Activated CD4-positive, alpha-beta memory T cell treated with anti-CD3 and anti-CD28 coated beads, Interleukin-2, amount 10 ng/mL, durations not matched to agents 7 days and 5 days (primary cell): Measurements from ENCODE around the gene TBX18. TPM values are rescaled to one million over a fixed set of nuclear protein-coding genes. Genes with fewer than 3 reads are reported as not detected.

Experiments
- CTCF ChIA-PET: fragments of 350-600 bp; sonication (Branson Sonifier 250); formaldehyde crosslinking; loops from one replicate; lab custom pipeline; 2021; ENCODE audit warnings: antibody characterized with exemption, inconsistent platforms; lab: Charles Lee
- POLR2A ChIA-PET: fragments of 350-600 bp; sonication (Branson Sonifier 250); formaldehyde crosslinking; loops from one replicate; lab custom pipeline; 2021; ENCODE audit warnings: antibody characterized with exemption; lab: Charles Lee
- DNase-seq: peaks from one replicate; pipeline ENCODE4 v3.0.0-alpha.2; 2020
- H3K27ac Mint-ChIP-seq: one replicate; pipeline ENCODE4 v1.8.0; 2021; ENCODE audit warnings: mild to moderate bottlenecking, mixed read lengths
- H3K27me3 Mint-ChIP-seq: one replicate; pipeline ENCODE4 v1.8.0; 2021; ENCODE audit warnings: mixed read lengths
- H3K36me3 Mint-ChIP-seq: one replicate; pipeline ENCODE4 v1.8.0; 2021; ENCODE audit warnings: low read depth, mixed read lengths
- H3K4me1 Mint-ChIP-seq: one replicate; pipeline ENCODE4 v1.8.0; 2021; ENCODE audit warnings: mixed read lengths
- H3K4me3 Mint-ChIP-seq: one replicate; pipeline ENCODE4 v1.8.0; 2021; ENCODE audit warnings: mild to moderate bottlenecking, mixed read lengths
- H3K9me3 Mint-ChIP-seq: one replicate; pipeline ENCODE4 v1.8.0; 2021; ENCODE audit warnings: mixed read lengths
- total RNA-seq, 2 experiments: library from RNA; stranded (reverse); gene quantifications; one replicate each; pipeline ENCODE4 v1.2.3, GENCODE V29; 2021

TBX18 gene
- total RNA-seq: not detected

GRCh38 chr6:84764332-84765049 is at the start of gene TBX18:
TBX18 (minus strand) TSS chr6:84764598; CDS start chr6:84764181, 417 bp downstream.
- H3K27ac Mint-ChIP-seq: peak within 1 kb of the TSS; percentile 54
- H3K4me3 Mint-ChIP-seq: peak within 1 kb of the TSS; percentile 32
- H3K9me3 Mint-ChIP-seq: no peaks in the 10 kb centered on the region
- DNase-seq: no peak
- peaks cover 63% of the 10 kb centered on the region for H3K27me3 Mint-ChIP-seq
- ChIA-PET CTCF (no interaction called here), POLR2A (no interaction called here)
- peaks cover 14% of the 10 kb centered on the region for H3K36me3 Mint-ChIP-seq
- peaks cover 4% of the 10 kb centered on the region for H3K4me1 Mint-ChIP-seq

- CTCF ChIA-PET: no interaction called here
- H3K27ac Mint-ChIP-seq: no peak overlapping the region
- no peak overlapping the region for H3K4me3 Mint-ChIP-seq
- POLR2A ChIA-PET: no interaction called here
- H3K4me1 Mint-ChIP-seq: no peaks in the 10 kb centered on the region
- no peaks in the 10 kb centered on the region for H3K36me3 Mint-ChIP-seq
- DNase-seq: no peak
- H3K9me3 Mint-ChIP-seq: no peaks in the 10 kb centered on the region
- H3K27me3 Mint-ChIP-seq: no peaks in the 10 kb centered on the region
Measured at GRCh38 chr6:84811351-84811750, 47.0 kb upstream of the TBX18 start.

GRCh38 chr6:84809455-84809854 is 45.1 kb upstream of the TBX18 start:
- no peaks in the 10 kb centered on the region for H3K9me3 Mint-ChIP-seq
- H3K4me1 Mint-ChIP-seq: no peaks in the 10 kb centered on the region
- POLR2A ChIA-PET: no interaction called here
- H3K27ac Mint-ChIP-seq: no peak overlapping the region
- H3K36me3 Mint-ChIP-seq: no peaks in the 10 kb centered on the region
- H3K27me3 Mint-ChIP-seq: no peaks in the 10 kb centered on the region
- H3K4me3 Mint-ChIP-seq: no peak overlapping the region
- CTCF ChIA-PET: no interaction called here
- DNase-seq: no peak

GRCh38 chr6:84808491-84809061 is 44.2 kb upstream of the TBX18 start:
- no peaks in the 10 kb centered on the region for H3K9me3 Mint-ChIP-seq
- ChIA-PET POLR2A (no interaction called here), CTCF (no interaction called here)
- no peak overlapping the region for H3K4me3 Mint-ChIP-seq
- no peaks in the 10 kb centered on the region for H3K36me3 Mint-ChIP-seq
- no peak overlapping the region for H3K27ac Mint-ChIP-seq
- no peaks in the 10 kb centered on the region for H3K4me1 Mint-ChIP-seq
- no peak for DNase-seq
- H3K27me3 Mint-ChIP-seq: no peaks in the 10 kb centered on the region

- Mint-ChIP-seq H3K36me3 (no peaks in the 10 kb centered on the region), H3K27ac (no peak overlapping the region), H3K4me3 (no peak overlapping the region), H3K9me3 (peaks cover under 1% of the 10 kb centered on the region), H3K27me3 (no peaks in the 10 kb centered on the region), H3K4me1 (no peaks in the 10 kb centered on the region)
- DNase-seq: no peak
- CTCF ChIA-PET: no interaction called here
- POLR2A ChIA-PET: no interaction called here
Measured at GRCh38 chr6:84805145-84805544, 40.7 kb upstream of the TBX18 start.

GRCh38 chr6:84804720-84805119 is 40.3 kb upstream of the TBX18 start:
- POLR2A ChIA-PET: no interaction called here
- Mint-ChIP-seq H3K27me3 (no peaks in the 10 kb centered on the region), H3K9me3 (peaks cover 4% of the 10 kb centered on the region), H3K4me1 (no peaks in the 10 kb centered on the region), H3K4me3 (no peak overlapping the region), H3K27ac (no peak overlapping the region), H3K36me3 (no peaks in the 10 kb centered on the region)
- CTCF ChIA-PET: no interaction called here
- no peak for DNase-seq

GRCh38 chr6:84801250-84801649 is 36.9 kb upstream of the TBX18 start:
- no peak overlapping the region for H3K4me3 Mint-ChIP-seq
- ChIA-PET POLR2A (no interaction called here), CTCF (no interaction called here)
- peaks cover 6% of the 10 kb centered on the region for H3K9me3 Mint-ChIP-seq
- DNase-seq: no peak
- H3K27me3 Mint-ChIP-seq: no peaks in the 10 kb centered on the region
- no peaks in the 10 kb centered on the region for H3K4me1 Mint-ChIP-seq
- H3K36me3 Mint-ChIP-seq: no peaks in the 10 kb centered on the region
- H3K27ac Mint-ChIP-seq: no peak overlapping the region

GRCh38 chr6:84798257-84798656 is 33.9 kb upstream of the TBX18 start:
- Mint-ChIP-seq H3K4me1 (no peaks in the 10 kb centered on the region), H3K9me3 (peaks cover 6% of the 10 kb centered on the region), H3K27me3 (no peaks in the 10 kb centered on the region), H3K36me3 (no peaks in the 10 kb centered on the region), H3K4me3 (no peak overlapping the region), H3K27ac (no peak overlapping the region)
- POLR2A ChIA-PET: no interaction called here
- no peak for DNase-seq
- CTCF ChIA-PET: no interaction called here

GRCh38 chr6:84796343-84796742 is 31.9 kb upstream of the TBX18 start:
- Mint-ChIP-seq H3K27me3 (no peaks in the 10 kb centered on the region), H3K4me3 (no peak overlapping the region), H3K27ac (no peak overlapping the region), H3K36me3 (no peaks in the 10 kb centered on the region), H3K4me1 (no peaks in the 10 kb centered on the region), H3K9me3 (peaks cover 6% of the 10 kb centered on the region)
- ChIA-PET POLR2A (no interaction called here), CTCF (no interaction called here)
- DNase-seq: no peak

- no peaks in the 10 kb centered on the region for H3K27me3 Mint-ChIP-seq
- no peaks in the 10 kb centered on the region for H3K4me1 Mint-ChIP-seq
- H3K4me3 Mint-ChIP-seq: no peak overlapping the region
- H3K27ac Mint-ChIP-seq: no peak overlapping the region
- peaks cover 2% of the 10 kb centered on the region for H3K9me3 Mint-ChIP-seq
- CTCF ChIA-PET: no interaction called here
- no peaks in the 10 kb centered on the region for H3K36me3 Mint-ChIP-seq
- no peak for DNase-seq
- POLR2A ChIA-PET: no interaction called here
Measured at GRCh38 chr6:84791927-84792326, 27.5 kb upstream of the TBX18 start.

GRCh38 chr6:84791233-84791632 is 26.8 kb upstream of the TBX18 start:
- Mint-ChIP-seq H3K9me3 (no peaks in the 10 kb centered on the region), H3K4me1 (no peaks in the 10 kb centered on the region), H3K27me3 (no peaks in the 10 kb centered on the region), H3K27ac (no peak overlapping the region), H3K36me3 (no peaks in the 10 kb centered on the region), H3K4me3 (no peak overlapping the region)
- DNase-seq: no peak
- CTCF ChIA-PET: no interaction called here
- POLR2A ChIA-PET: no interaction called here

GRCh38 chr6:84789170-84789569 is 24.8 kb upstream of the TBX18 start:
- Mint-ChIP-seq H3K36me3 (no peaks in the 10 kb centered on the region), H3K27me3 (no peaks in the 10 kb centered on the region), H3K9me3 (no peaks in the 10 kb centered on the region), H3K4me3 (no peak overlapping the region), H3K27ac (no peak overlapping the region), H3K4me1 (no peaks in the 10 kb centered on the region)
- CTCF ChIA-PET: no interaction called here
- no peak for DNase-seq
- POLR2A ChIA-PET: no interaction called here

- POLR2A ChIA-PET: no interaction called here
- Mint-ChIP-seq H3K4me3 (no peak overlapping the region), H3K27ac (no peak overlapping the region), H3K27me3 (no peaks in the 10 kb centered on the region), H3K4me1 (no peaks in the 10 kb centered on the region), H3K36me3 (no peaks in the 10 kb centered on the region), H3K9me3 (no peaks in the 10 kb centered on the region)
- CTCF ChIA-PET: no interaction called here
- DNase-seq: no peak
Measured at GRCh38 chr6:84788689-84789088, 24.3 kb upstream of the TBX18 start.

- no peak for DNase-seq
- Mint-ChIP-seq H3K4me3 (no peak overlapping the region), H3K36me3 (no peaks in the 10 kb centered on the region), H3K27me3 (no peaks in the 10 kb centered on the region), H3K4me1 (no peaks in the 10 kb centered on the region), H3K9me3 (no peaks in the 10 kb centered on the region), H3K27ac (no peak overlapping the region)
- ChIA-PET CTCF (no interaction called here), POLR2A (no interaction called here)
Measured at GRCh38 chr6:84785671-84786070, 21.3 kb upstream of the TBX18 start.
